Mucosa of stomach (tissue), 1 donor: ENCODE results near the gene CARD11.
"Not testable (repeated sequence)": the region's sequence is repeated elsewhere in the genome, so short reads cannot be mapped to it uniquely, and the experiment has no call there.

Source experiments
- H3K27me3 ChIP-seq: one replicate; pipeline ENCODE4 v1.7.0; 2013; ENCODE audit warnings: mild to moderate bottlenecking, low read length; ENCODE audit not compliant: control insufficient read depth, insufficient read depth
- H3K36me3 ChIP-seq: one replicate; pipeline ENCODE4 v1.7.0; 2013; ENCODE audit warnings: low read length; ENCODE audit not compliant: control insufficient read depth, insufficient read depth
- H3K4me1 ChIP-seq: one replicate; pipeline ENCODE4 v1.7.0; 2013; ENCODE audit warnings: mild to moderate bottlenecking, low read length; ENCODE audit not compliant: control insufficient read depth, insufficient read depth
- H3K4me3 ChIP-seq: one replicate; pipeline ENCODE4 v1.7.0; 2013; ENCODE audit warnings: low read length
- H3K9ac ChIP-seq: one replicate; pipeline ENCODE4 v1.7.0; 2013; ENCODE audit warnings: mild to moderate bottlenecking, low read length, moderate library complexity
- H3K9me3 ChIP-seq: one replicate; pipeline ENCODE4 v1.7.0; 2013; ENCODE audit warnings: mild to moderate bottlenecking, low read length, moderate library complexity; ENCODE audit not compliant: control insufficient read depth
- donor health status: Pancreatic carcinoma.

CARD11 gene

GRCh38 chr7:2922866-2923265 lies 120.8 kb downstream of the CARD11 start:
- no peak overlapping the region for H3K9ac ChIP-seq
- no peaks in the 10 kb centered on the region for H3K9me3 ChIP-seq
- H3K36me3 ChIP-seq, result no peaks in the 10 kb centered on the region
- H3K27me3 ChIP-seq, result no peaks in the 10 kb centered on the region
- no peak overlapping the region for H3K4me3 ChIP-seq
- H3K4me1 ChIP-seq, result no peaks in the 10 kb centered on the region

GRCh38 chr7:2922348-2922691 lies 121.3 kb downstream of the CARD11 start:
- Histone ChIP-seq H3K9ac (no peak overlapping the region), H3K4me3 (no peak overlapping the region)

DNA sequence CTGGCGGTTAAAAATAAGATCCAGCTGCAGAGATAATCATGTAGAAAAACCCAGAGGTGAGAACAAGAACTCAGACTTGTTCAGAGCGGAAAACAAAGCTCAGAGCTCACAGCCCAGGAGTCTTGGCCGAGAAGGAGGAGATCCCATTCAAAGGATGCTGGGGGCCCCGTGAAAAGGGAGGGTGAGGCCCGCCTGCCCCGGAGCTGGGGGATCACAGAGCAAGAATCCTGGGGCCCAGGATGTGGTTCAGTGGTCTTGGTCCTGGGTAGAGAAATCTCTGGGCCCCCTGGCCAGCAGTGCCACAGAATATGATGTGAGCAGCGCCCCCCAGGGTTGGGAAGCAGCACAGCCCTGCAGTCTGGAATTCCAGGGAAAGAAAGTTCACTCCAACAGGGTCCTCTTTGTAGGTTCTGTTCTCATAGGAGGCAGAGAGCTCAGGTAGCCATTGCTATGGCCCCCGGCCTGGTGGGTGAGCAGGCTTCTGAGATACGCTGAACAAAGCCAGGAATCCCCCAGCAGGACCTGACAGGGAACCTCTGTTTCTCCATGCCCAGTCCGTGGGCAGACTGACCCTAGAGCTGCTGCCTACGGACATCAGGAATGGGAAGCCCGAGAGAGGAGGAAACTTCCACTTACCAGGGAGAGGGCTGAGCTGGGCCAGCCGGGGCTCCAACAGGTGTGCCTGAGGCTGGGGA lies 121.9 kb downstream of the CARD11 start:
- Histone ChIP-seq H3K27me3 (no peaks in the 10 kb centered on the region), H3K36me3 (no peaks in the 10 kb centered on the region), H3K4me1 (no peaks in the 10 kb centered on the region), H3K9me3 (no peaks in the 10 kb centered on the region), H3K4me3 (no peak overlapping the region), H3K9ac (no peak overlapping the region)

More at GRCh38 chr7:2922348-2922691, 121.3 kb downstream of the CARD11 start:
- no peaks in the 10 kb centered on the region for H3K36me3 ChIP-seq
- no peaks in the 10 kb centered on the region for H3K9me3 ChIP-seq
- H3K4me1 ChIP-seq, result no peaks in the 10 kb centered on the region
- no peaks in the 10 kb centered on the region for H3K27me3 ChIP-seq

GRCh38 chr7:2920956-2921652 lies 122.6 kb downstream of the CARD11 start:
- Histone ChIP-seq H3K9ac (no peak overlapping the region), H3K4me3 (no peak overlapping the region), H3K4me1 (no peaks in the 10 kb centered on the region), H3K27me3 (no peaks in the 10 kb centered on the region), H3K36me3 (no peaks in the 10 kb centered on the region), H3K9me3 (no peaks in the 10 kb centered on the region)

DNA sequence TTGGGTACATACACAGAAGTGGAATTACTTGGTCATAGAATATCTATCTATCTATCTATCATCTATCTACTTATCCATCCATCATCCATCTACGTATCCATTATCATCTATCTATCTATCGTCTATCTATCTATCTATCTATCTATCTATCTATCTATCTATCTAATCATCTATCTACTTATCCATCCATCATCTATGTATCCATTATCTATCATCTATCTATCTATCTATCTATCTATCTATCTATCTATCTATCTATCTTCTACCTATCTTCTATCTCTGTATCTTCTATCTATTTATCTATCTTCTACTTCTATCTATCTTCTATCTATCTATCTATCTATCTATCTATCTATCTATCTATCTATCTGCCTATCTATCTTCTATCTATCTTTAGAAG lies 123.2 kb downstream of the CARD11 start:
- not testable (repeated sequence) for H3K4me1 ChIP-seq, H3K27me3 ChIP-seq, H3K9ac ChIP-seq, H3K9me3 ChIP-seq, H3K4me3 ChIP-seq, H3K36me3 ChIP-seq

GRCh38 chr7:2920041-2920440 lies 123.6 kb downstream of the CARD11 start:
- Histone ChIP-seq H3K27me3 (no peaks in the 10 kb centered on the region), H3K9me3 (no peaks in the 10 kb centered on the region), H3K36me3 (no peaks in the 10 kb centered on the region), H3K4me3 (no peak overlapping the region), H3K9ac (no peak overlapping the region), H3K4me1 (no peaks in the 10 kb centered on the region)

- H3K9me3 ChIP-seq, result no peaks in the 10 kb centered on the region
- H3K4me3 ChIP-seq, result no peak overlapping the region
- no peak overlapping the region for H3K9ac ChIP-seq
- no peaks in the 10 kb centered on the region for H3K4me1 ChIP-seq
- H3K36me3 ChIP-seq, result no peaks in the 10 kb centered on the region
- H3K27me3 ChIP-seq, result no peaks in the 10 kb centered on the region
Measured at GRCh38 chr7:2919256-2919655, 124.4 kb downstream of the CARD11 start.

GRCh38 chr7:2918406-2918805 lies 125.3 kb downstream of the CARD11 start:
- Histone ChIP-seq H3K9me3 (no peaks in the 10 kb centered on the region), H3K4me1 (no peaks in the 10 kb centered on the region), H3K27me3 (no peaks in the 10 kb centered on the region), H3K4me3 (no peak overlapping the region), H3K36me3 (no peaks in the 10 kb centered on the region), H3K9ac (no peak overlapping the region)

DNA sequence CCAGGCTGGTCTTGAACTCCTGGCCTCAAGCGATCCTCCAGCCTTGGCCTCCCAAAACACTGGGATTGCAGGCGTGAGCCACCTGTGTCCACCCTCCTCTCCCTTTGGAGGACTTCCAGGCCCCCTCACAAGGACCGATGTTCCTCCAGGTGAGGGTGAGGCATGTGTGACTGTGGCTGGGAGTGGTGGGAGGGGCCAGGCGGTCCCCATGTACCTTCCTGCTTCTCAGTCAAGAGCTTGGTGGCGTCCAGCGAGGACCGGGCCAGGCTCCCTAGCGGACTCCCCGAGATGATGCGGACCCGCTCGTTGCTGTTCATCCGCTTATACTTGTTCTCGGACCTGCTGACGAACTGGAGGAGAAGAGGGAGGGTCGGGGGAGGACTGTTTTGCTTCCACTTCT lies 128.6 kb downstream of the CARD11 start:
- H3K9me3 ChIP-seq, result no peaks in the 10 kb centered on the region
- no peak overlapping the region for H3K4me3 ChIP-seq
- H3K27me3 ChIP-seq, result no peaks in the 10 kb centered on the region
- H3K4me1 ChIP-seq, result no peaks in the 10 kb centered on the region
- H3K9ac ChIP-seq, result no peak overlapping the region
- H3K36me3 ChIP-seq, result no peaks in the 10 kb centered on the region

GRCh38 chr7:2913760-2914387 lies 129.8 kb downstream of the CARD11 start:
- Histone ChIP-seq H3K4me1 (no peaks in the 10 kb centered on the region), H3K9me3 (no peaks in the 10 kb centered on the region), H3K27me3 (no peaks in the 10 kb centered on the region), H3K36me3 (no peaks in the 10 kb centered on the region), H3K4me3 (no peak overlapping the region), H3K9ac (no peak overlapping the region)

DNA sequence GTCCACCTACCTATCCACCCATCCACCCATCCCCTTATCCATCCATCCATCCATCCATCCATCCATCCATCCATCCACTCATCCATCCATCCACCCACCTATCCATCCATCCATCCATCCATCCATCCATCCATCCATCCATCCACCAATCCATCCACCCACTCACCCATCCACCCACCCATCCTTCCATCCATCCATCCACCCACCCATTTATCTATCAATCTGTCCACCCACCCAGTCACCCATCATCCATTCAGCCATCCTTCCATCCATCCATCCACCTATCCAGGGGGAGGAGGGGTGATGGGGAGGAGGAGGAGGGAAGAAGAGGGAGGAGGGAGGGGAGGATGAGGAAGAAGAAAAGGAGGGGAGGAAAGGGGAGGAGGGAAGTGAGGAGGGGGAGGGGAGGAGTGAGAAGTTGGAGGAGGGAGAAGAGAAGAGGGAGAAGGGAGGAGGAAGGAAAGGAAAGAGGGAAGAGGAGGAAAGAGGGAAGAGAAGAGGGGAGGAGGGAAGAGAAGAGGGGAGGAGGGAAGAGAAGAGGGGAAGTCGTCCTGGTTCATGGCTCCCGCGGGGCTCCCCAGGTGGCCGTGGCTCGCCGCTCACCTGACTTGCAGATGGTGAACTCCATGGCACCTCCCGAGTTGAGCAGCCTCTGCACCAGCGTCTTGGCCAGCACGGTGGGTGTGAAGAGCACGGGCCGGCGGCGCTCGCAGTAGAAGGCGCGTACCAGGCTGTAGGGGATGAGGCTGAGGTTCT lies 130.8 kb downstream of the CARD11 start:
- H3K9ac ChIP-seq, result no peak overlapping the region
- no peaks in the 10 kb centered on the region for H3K4me1 ChIP-seq
- no peak overlapping the region for H3K4me3 ChIP-seq
- H3K27me3 ChIP-seq, result no peaks in the 10 kb centered on the region
- no peaks in the 10 kb centered on the region for H3K36me3 ChIP-seq
- H3K9me3 ChIP-seq, result no peaks in the 10 kb centered on the region

DNA sequence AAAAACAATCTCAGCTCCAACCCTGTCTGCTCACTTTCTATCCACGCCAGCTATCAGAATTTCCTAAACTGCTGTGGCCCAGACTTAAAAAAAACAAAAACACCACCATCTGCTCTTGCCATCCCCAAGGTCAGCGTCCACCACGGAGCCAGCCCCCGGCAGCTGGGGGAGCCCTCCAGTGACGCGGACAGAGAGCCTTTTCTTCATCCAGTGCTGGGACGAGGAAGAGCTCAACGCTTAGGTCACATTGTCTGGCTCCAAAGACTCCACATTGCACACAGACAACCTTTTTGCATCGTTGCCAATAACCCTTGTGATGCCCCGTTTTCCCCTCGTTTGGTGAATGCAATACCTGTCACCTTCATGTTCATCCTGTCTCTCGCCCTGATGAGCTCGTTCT lies 132.2 kb downstream of the CARD11 start:
- H3K4me1 ChIP-seq, result no peaks in the 10 kb centered on the region

More for the DNA sequence above, 132.2 kb downstream of the CARD11 start:
- H3K9ac ChIP-seq, result no peak overlapping the region
- no peaks in the 10 kb centered on the region for H3K27me3 ChIP-seq
- no peak overlapping the region for H3K4me3 ChIP-seq
- no peaks in the 10 kb centered on the region for H3K9me3 ChIP-seq
- no peaks in the 10 kb centered on the region for H3K36me3 ChIP-seq
